ENCODE results near the gene TACC3. TPM values are rescaled to one million over a fixed set of nuclear protein-coding genes. Genes with fewer than 3 reads are reported as not detected.

TACC3 gene
- total and polyA plus RNA-seq, 2 of the 8 experiments (the other 6 are each of a cell fraction or from before 2014, with no cell fraction given) = 73.8 to 148 TPM

GRCh38 chr4:1712216-1713002 lies 8.9 kb upstream of the TACC3 start, which contains the start of gene SLBP (continued):
- TF ChIP-seq CBX5 (IDR thresholded peaks at IDR 0.05; ENCODE audit: low read depth, low read length) (no peak), EZH2 (IDR thresholded peaks at IDR 0.05; ENCODE audit: low read depth, low read length, severe bottlenecking) (peak; percentile 7), RBBP5 (IDR thresholded peaks at IDR 0.05; ENCODE audit: borderline replicate concordance, low read depth, low read length) (no peak), KDM4A (IDR thresholded peaks at IDR 0.05; ENCODE audit: low read depth, low read length, severe bottlenecking) (peak; percentile 42), CHD1 (IDR thresholded peaks at IDR 0.05; ENCODE audit: low read depth, low read length) (no peak; the same call in 1 of the 2 replicates), RXRA (IDR thresholded peaks at IDR 0.05; ENCODE audit: insufficient read depth, low read depth, low read length) (no peak), SP4 (IDR thresholded peaks at IDR 0.05; ENCODE audit: low read length) (no peak), CHD7 (IDR thresholded peaks at IDR 0.05; ENCODE audit: insufficient replicate concordance, low read length) (no peak)
